ENCODE results near the gene B3GALT4.

B3GALT4 gene

DNA sequence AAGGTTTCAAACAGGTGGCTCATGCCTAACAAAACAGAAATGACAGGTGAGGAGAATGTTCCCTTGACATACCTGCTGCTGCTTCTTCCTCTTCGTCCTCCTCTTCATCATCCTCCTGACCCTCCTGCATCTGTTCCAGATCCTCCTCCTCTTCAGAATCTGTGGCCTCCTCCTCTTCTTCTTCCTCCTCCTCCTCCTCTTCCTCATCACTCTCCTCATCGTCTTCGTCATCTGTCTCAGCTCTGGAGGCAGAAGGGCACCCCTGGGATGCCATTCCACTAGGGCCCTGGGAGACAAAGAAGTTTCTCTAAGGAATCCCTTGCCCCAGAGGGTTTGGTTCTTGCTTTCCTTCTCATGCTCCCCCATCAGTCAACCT lies 43.0 kb downstream of the B3GALT4 start:
- Histone ChIP-seq H4K20me1 (ENCODE audit: insufficient read depth, low read length) (no peaks in the 10 kb centered on the region), H3K27me3 (replicated peaks; ENCODE audit: insufficient read depth, low read length) (no peaks in the 10 kb centered on the region), H3K9me2 (replicated peaks; ENCODE audit: insufficient read depth, low read length) (no peaks in the 10 kb centered on the region), H3F3A (ENCODE audit: insufficient read depth, low read length) (peaks cover 36% of the 10 kb centered on the region), H3K4me1 (ENCODE audit: low read length) (peaks cover 42% of the 10 kb centered on the region), H3K9ac (ENCODE audit: low read length) (no peak overlapping the region), H3K36me3 (replicated peaks; ENCODE audit: insufficient read depth, low read length) (peaks cover 9% of the 10 kb centered on the region), H3K27ac (ENCODE audit: low read length) (no peak overlapping the region), H3K79me2 (ENCODE audit: low read length) (peaks cover 63% of the 10 kb centered on the region), H3K4me2 (ENCODE audit: low read depth, low read length) (no peak overlapping the region), H3K4me3 (ENCODE audit: low read length) (no peak overlapping the region), H3K9me3 (replicated peaks; ENCODE audit: insufficient read depth, low read length) (no peaks in the 10 kb centered on the region), H2AFZ (ENCODE audit: low read length) (no peak overlapping the region)
- TF ChIP-seq, protein P1, sequence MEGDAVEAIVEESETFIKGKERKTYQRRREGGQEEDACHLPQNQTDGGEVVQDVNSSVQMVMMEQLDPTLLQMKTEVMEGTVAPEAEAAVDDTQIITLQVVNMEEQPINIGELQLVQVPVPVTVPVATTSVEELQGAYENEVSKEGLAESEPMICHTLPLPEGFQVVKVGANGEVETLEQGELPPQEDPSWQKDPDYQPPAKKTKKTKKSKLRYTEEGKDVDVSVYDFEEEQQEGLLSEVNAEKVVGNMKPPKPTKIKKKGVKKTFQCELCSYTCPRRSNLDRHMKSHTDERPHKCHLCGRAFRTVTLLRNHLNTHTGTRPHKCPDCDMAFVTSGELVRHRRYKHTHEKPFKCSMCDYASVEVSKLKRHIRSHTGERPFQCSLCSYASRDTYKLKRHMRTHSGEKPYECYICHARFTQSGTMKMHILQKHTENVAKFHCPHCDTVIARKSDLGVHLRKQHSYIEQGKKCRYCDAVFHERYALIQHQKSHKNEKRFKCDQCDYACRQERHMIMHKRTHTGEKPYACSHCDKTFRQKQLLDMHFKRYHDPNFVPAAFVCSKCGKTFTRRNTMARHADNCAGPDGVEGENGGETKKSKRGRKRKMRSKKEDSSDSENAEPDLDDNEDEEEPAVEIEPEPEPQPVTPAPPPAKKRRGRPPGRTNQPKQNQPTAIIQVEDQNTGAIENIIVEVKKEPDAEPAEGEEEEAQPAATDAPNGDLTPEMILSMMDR (IDR thresholded peaks at IDR 0.05; ENCODE audit: low read length) = no peak
- TF ChIP-seq EZH2phosphoT487 (IDR thresholded peaks at IDR 0.05; ENCODE audit: low read length) = no peak
- TF ChIP-seq EZH2 (optimal IDR thresholded peaks at IDR 0.05; ENCODE audit: low read depth, low read length) = no peak
- no peak for DNase-seq

DNA sequence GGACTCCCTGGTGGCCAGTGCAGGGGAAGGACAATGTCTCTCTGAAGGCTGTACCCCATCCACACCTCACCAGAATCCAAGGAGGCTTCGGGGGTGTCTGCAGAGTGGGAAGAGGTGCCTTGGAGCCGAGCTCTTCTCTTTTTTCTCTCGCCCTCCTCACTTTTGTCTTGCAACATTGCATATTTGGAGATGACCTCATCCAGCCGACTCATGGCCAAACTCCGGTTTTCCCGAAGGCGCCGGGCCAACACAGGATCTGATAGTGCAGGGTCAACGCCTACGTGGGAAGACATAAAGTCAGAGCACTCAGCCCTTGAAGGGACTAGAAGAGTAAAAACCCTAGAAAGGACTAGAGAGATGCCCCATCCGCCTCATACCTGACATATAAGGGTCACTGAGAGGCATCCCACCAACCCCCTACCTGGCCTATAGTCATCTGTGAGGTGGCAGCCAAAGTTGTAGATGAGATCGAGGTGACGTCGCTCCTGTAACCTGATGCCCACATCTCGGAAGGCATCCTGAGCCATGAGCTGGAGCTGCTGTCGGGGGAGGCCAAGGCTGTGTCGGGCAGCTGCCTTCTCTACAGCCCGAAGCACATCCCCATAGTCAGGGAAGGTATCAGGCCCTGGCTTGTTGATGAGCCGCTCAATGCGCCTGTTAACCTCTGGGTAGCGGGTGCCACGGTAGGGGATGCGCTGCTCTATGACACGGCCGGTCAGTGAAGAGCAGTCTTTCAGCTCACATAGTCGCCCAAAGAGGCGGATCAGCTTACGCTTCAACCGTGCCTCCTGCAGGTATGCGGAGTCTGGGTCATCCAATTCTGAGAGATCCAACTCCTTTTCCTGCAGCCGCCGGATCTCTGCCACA lies 43.6 kb downstream of the B3GALT4 start:
- TF ChIP-seq, protein P1 (IDR thresholded peaks at IDR 0.05; ENCODE audit: low read length) = no peak
- no peak for TF ChIP-seq EZH2phosphoT487 (IDR thresholded peaks at IDR 0.05; ENCODE audit: low read length)
- no peak for TF ChIP-seq EZH2 (optimal IDR thresholded peaks at IDR 0.05; ENCODE audit: low read depth, low read length)
- no peak overlapping the region for H3K27ac ChIP-seq (ENCODE audit: low read length)
- no peak overlapping the region for H3K4me3 ChIP-seq (ENCODE audit: low read length)
- H4K20me1 ChIP-seq (ENCODE audit: insufficient read depth, low read length) = no peaks in the 10 kb centered on the region
- no peak for DNase-seq
- H3K27me3 ChIP-seq (replicated peaks; ENCODE audit: insufficient read depth, low read length) = no peaks in the 10 kb centered on the region
- no peak overlapping the region for H3K4me2 ChIP-seq (ENCODE audit: low read depth, low read length)
- peaks cover 57% of the 10 kb centered on the region for H3K79me2 ChIP-seq (ENCODE audit: low read length)
- H3F3A ChIP-seq (ENCODE audit: insufficient read depth, low read length) = peaks cover 36% of the 10 kb centered on the region
- H3K9ac ChIP-seq (ENCODE audit: low read length) = no peak overlapping the region
- H3K9me2 ChIP-seq (replicated peaks; ENCODE audit: insufficient read depth, low read length) = no peaks in the 10 kb centered on the region
- no peak overlapping the region for H2AFZ ChIP-seq (ENCODE audit: low read length)
- H3K4me1 ChIP-seq (ENCODE audit: low read length) = peaks cover 36% of the 10 kb centered on the region
- H3K9me3 ChIP-seq (replicated peaks; ENCODE audit: insufficient read depth, low read length) = no peaks in the 10 kb centered on the region
- H3K36me3 ChIP-seq (replicated peaks; ENCODE audit: insufficient read depth, low read length) = peaks cover 9% of the 10 kb centered on the region

GRCh38 chr6:33321227-33321626 lies 44.3 kb downstream of the B3GALT4 start:
- H3K27me3 ChIP-seq (replicated peaks; ENCODE audit: insufficient read depth, low read length) = no peaks in the 10 kb centered on the region
- DNase-seq = no peak
- TF ChIP-seq EZH2phosphoT487 (IDR thresholded peaks at IDR 0.05; ENCODE audit: low read length) = no peak
- TF ChIP-seq EZH2 (optimal IDR thresholded peaks at IDR 0.05; ENCODE audit: low read depth, low read length) = no peak
- TF ChIP-seq, protein P1 (IDR thresholded peaks at IDR 0.05; ENCODE audit: low read length) = no peak
- H3K4me1 ChIP-seq (ENCODE audit: low read length) = peaks cover 34% of the 10 kb centered on the region
- H3K9me3 ChIP-seq (replicated peaks; ENCODE audit: insufficient read depth, low read length) = no peaks in the 10 kb centered on the region
- H4K20me1 ChIP-seq (ENCODE audit: insufficient read depth, low read length) = no peaks in the 10 kb centered on the region
- peaks cover 9% of the 10 kb centered on the region for H3K36me3 ChIP-seq (replicated peaks; ENCODE audit: insufficient read depth, low read length)
- H3K9ac ChIP-seq (ENCODE audit: low read length) = no peak overlapping the region
- H3K4me2 ChIP-seq (ENCODE audit: low read depth, low read length) = peak overlapping the region; percentile 95; the same call in 1 of the 2 replicates
- no peak overlapping the region for H3K4me3 ChIP-seq (ENCODE audit: low read length)
- H3K9me2 ChIP-seq (replicated peaks; ENCODE audit: insufficient read depth, low read length) = no peaks in the 10 kb centered on the region
- H3F3A ChIP-seq (ENCODE audit: insufficient read depth, low read length) = peaks cover 36% of the 10 kb centered on the region
- no peak overlapping the region for H2AFZ ChIP-seq (ENCODE audit: low read length)
- no peak overlapping the region for H3K27ac ChIP-seq (ENCODE audit: low read length)
- peaks cover 50% of the 10 kb centered on the region for H3K79me2 ChIP-seq (ENCODE audit: low read length)
